ENCODE measurements around the gene CHCHD5.

The CHCHD5 gene

GRCh38 chr2:112626604-112627059 is 42.2 kb downstream of the CHCHD5 start:
- DNase-seq, result peak; percentile 75

GRCh38 chr2:112627060-112628040 is 42.9 kb downstream of the CHCHD5 start:
- DNase-seq, result peak; percentile 53

GRCh38 chr2:112629224-112629623 is 44.8 kb downstream of the CHCHD5 start:
- DNase-seq, result no peak

GRCh38 chr2:112629823-112630222 is 45.4 kb downstream of the CHCHD5 start:
- no peak for DNase-seq

GRCh38 chr2:112630268-112630667 is 45.9 kb downstream of the CHCHD5 start:
- no peak for DNase-seq

GRCh38 chr2:112633708-112634107 is 49.3 kb downstream of the CHCHD5 start:
- no peak for DNase-seq

GRCh38 chr2:112634153-112634873 is 49.9 kb downstream of the CHCHD5 start:
- peak; percentile 42 for DNase-seq

GRCh38 chr2:112634874-112635157 is 50.4 kb downstream of the CHCHD5 start:
- DNase-seq, result no peak

- DNase-seq, result no peak
These were observed 52.3 kb downstream of the CHCHD5 start for GRCh38 chr2:112636605-112637288.

- no peak for DNase-seq
These were observed 52.9 kb downstream of the CHCHD5 start for GRCh38 chr2:112637289-112637660.
